ENCODE data around the gene SBF1.

- TF ChIP-seq POLR2A (IDR thresholded peaks at IDR 0.05), result no peak
- TF ChIP-seq, protein P1, sequence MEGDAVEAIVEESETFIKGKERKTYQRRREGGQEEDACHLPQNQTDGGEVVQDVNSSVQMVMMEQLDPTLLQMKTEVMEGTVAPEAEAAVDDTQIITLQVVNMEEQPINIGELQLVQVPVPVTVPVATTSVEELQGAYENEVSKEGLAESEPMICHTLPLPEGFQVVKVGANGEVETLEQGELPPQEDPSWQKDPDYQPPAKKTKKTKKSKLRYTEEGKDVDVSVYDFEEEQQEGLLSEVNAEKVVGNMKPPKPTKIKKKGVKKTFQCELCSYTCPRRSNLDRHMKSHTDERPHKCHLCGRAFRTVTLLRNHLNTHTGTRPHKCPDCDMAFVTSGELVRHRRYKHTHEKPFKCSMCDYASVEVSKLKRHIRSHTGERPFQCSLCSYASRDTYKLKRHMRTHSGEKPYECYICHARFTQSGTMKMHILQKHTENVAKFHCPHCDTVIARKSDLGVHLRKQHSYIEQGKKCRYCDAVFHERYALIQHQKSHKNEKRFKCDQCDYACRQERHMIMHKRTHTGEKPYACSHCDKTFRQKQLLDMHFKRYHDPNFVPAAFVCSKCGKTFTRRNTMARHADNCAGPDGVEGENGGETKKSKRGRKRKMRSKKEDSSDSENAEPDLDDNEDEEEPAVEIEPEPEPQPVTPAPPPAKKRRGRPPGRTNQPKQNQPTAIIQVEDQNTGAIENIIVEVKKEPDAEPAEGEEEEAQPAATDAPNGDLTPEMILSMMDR (IDR thresholded peaks at IDR 0.05), result no peak
Observed at GRCh38 chr22:50441428-50441993, 33.3 kb downstream of the SBF1 start.

Measured in heart left ventricle (tissue), 13 donors.